Measurements from ENCODE around the gene PTBP3. TPM values are rescaled to one million over a fixed set of nuclear protein-coding genes. Genes with fewer than 3 reads are reported as not detected.
"Not testable (repeated sequence)": the region's sequence is repeated elsewhere in the genome, so short reads cannot be mapped to it uniquely, and the experiment has no call there.

Gene PTBP3
- total RNA-seq, 4 donors from 2014 or later: 19.9 to 31.1 (median 25.5) TPM

GRCh38 chr9:112377684-112378327 lies 44.4 kb upstream of the PTBP3 start:
- Histone ChIP-seq H3K9me3 (no peaks in the 10 kb centered on the region), H3K4me3 (peak overlapping the region; percentile 65 to 99 (median 84)), H3K36me3 (no peaks in the 10 kb centered on the region), H3K4me1 (peaks cover 30 to 47% (median 43%) of the 10 kb centered on the region in 4 donors), H3K27me3 (no peaks in the 10 kb centered on the region), H3K27ac (replicated peaks in 1 of 4) (peak overlapping the region; percentile 95 to 99 (median 98))
- 62% methylated on average over 1 of the region's 1 CpG for WGBS
- intact Hi-C loops (cut with DNase I): loop anchor here (5.0 kb wide), 3 partner anchors 46 to 339 kb away; partner anchors contain the start of genes INIP, KIAA1958 and PTBP3
- no peak for DNase-seq (ENCODE audit: extremely low spot score)
- no peak for TF ChIP-seq POLR2AphosphoS5 (IDR thresholded peaks at IDR 0.05)
- no peak for TF ChIP-seq CTCF (IDR thresholded peaks at IDR 0.05)
- no peak for TF ChIP-seq POLR2A (IDR thresholded peaks at IDR 0.05; ENCODE audit: low read depth)
- TF ChIP-seq EP300 (IDR thresholded peaks at IDR 0.05): no peak

DNA sequence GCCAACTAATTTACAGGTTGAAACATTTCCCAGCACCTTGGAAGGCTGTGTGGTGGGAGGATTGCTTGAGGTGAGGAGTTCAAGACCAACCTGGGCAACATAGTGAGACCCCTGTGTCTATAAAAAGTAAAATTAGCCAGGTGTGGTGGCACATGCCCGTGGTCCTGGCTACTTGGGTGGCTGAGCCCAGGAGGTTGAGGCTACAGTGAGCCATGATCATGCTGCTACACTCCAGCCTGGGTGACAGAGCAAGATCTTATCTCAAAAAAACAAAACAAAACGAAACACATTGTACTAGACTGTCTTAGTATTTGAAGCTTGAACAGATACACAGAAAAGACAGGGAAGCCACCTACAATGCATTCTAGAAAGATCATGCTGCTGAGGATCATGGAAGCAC lies 43.7 kb upstream of the PTBP3 start:
- Histone ChIP-seq H3K4me1 (peaks cover 25 to 42% (median 36%) of the 10 kb centered on the region in 4 donors), H3K27ac (replicated peaks in 1 of 4) (no peak overlapping the region), H3K9me3 (no peaks in the 10 kb centered on the region), H3K4me3 (peak overlapping the region in 1 of 4 donors; percentile 4), H3K36me3 (no peaks in the 10 kb centered on the region), H3K27me3 (no peaks in the 10 kb centered on the region)
- intact Hi-C loops (cut with DNase I): loop anchor here (5.0 kb wide), 3 partner anchors 45 to 340 kb away; partner anchors contain the start of genes INIP, KIAA1958 and PTBP3
- 71% methylated on average over 2 of the region's 2 CpGs for WGBS
- no peak for DNase-seq (ENCODE audit: extremely low spot score)
- TF ChIP-seq CTCF (IDR thresholded peaks at IDR 0.05) (no peak), POLR2A (IDR thresholded peaks at IDR 0.05; ENCODE audit: low read depth) (no peak), POLR2AphosphoS5 (IDR thresholded peaks at IDR 0.05) (no peak), EP300 (IDR thresholded peaks at IDR 0.05) (no peak)

DNA sequence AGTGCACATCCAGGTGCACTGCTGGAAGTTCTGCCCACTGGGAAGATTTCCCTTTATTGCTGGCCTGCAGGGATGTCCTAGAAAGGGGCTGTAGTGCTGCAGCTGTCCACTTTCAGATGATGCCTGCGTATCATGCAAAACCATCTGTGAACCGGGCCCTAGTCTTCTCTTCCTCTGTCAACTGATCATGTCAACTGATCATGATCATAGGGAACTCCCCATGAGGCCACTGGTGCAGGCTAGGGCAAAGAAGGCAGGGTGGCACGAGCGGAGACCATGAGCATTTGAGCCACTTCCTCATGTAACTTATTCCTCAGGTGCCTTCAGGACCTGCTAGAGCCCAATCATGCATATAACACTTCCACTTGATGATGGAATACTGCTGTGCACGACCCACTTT lies 41.9 kb upstream of the PTBP3 start:
- Histone ChIP-seq H3K4me1 (peaks cover 16 to 26% (median 21%) of the 10 kb centered on the region in 4 donors), H3K9me3 (no peaks in the 10 kb centered on the region), H3K27ac (replicated peaks in 1 of 4) (no peak overlapping the region), H3K36me3 (no peaks in the 10 kb centered on the region), H3K4me3 (no peak overlapping the region), H3K27me3 (no peaks in the 10 kb centered on the region)
- DNase-seq (ENCODE audit: extremely low spot score): no peak
- WGBS: 100% methylated on average over 1 of the region's 5 CpGs
- TF ChIP-seq POLR2AphosphoS5 (IDR thresholded peaks at IDR 0.05) (no peak), EP300 (IDR thresholded peaks at IDR 0.05) (no peak), CTCF (IDR thresholded peaks at IDR 0.05) (no peak), POLR2A (IDR thresholded peaks at IDR 0.05; ENCODE audit: low read depth) (no peak)
- intact Hi-C loops (cut with DNase I): loop anchor here (5.0 kb wide), 3 partner anchors 43 to 342 kb away; partner anchors contain the start of genes INIP, KIAA1958 and PTBP3

GRCh38 chr9:112374232-112374631 lies 40.8 kb upstream of the PTBP3 start:
- H3K9me3 ChIP-seq; DNase-seq (ENCODE audit: extremely low spot score); H3K27me3 ChIP-seq; intact Hi-C loops (cut with DNase I); H3K36me3 ChIP-seq; H3K27ac ChIP-seq (replicated peaks in 1 of 4); H3K4me3 ChIP-seq: not testable (repeated sequence)
- WGBS: 100% methylated on average over 2 of the region's 2 CpGs
- peaks cover 16 to 26% (median 21%) of the 10 kb centered on the region in 4 donors for H3K4me1 ChIP-seq

GRCh38 chr9:112373666-112374065 lies 40.2 kb upstream of the PTBP3 start:
- H3K27me3 ChIP-seq; H3K27ac ChIP-seq (replicated peaks in 1 of 4); DNase-seq (ENCODE audit: extremely low spot score); H3K36me3 ChIP-seq; H3K9me3 ChIP-seq; H3K4me3 ChIP-seq; intact Hi-C loops (cut with DNase I): not testable (repeated sequence)
- H3K4me1 ChIP-seq: peaks cover 16 to 24% (median 18%) of the 10 kb centered on the region in 4 donors
- WGBS: 85% methylated on average over 2 of the region's 2 CpGs

Measured in esophagus muscularis mucosa (tissue), 4 donors.